Esophagus squamous epithelium (tissue), 4 donors: ENCODE data around the gene CDKN2AIP.

Source experiments
- CTCF ChIP-seq, 6 experiments: fragments of 450-650 bp in 4 of 6; fragments of 200-600 bp in 2 of 6; sonication (generic) in 2 of 6; IDR thresholded peaks; one replicate each; pipeline ENCODE4 v1.5.1; 2016 to 2019; ENCODE audit warnings: antibody characterized with exemption in 6 of 6, mild to moderate bottlenecking in 4 of 6, moderate library complexity in 4 of 6
- POLR2A ChIP-seq, 4 donors: fragments of 450-650 bp; IDR thresholded peaks; one replicate each; pipeline ENCODE4 v1.6.1; 2017; ENCODE audit warnings: antibody characterized with exemption in 4 of 4, mild to moderate bottlenecking in 4 of 4, moderate library complexity in 3 of 4

GRCh38 chr4:183396227-183396637 lies 48.2 kb upstream of the CDKN2AIP start:
- no peak for TF ChIP-seq CTCF (IDR thresholded peaks at IDR 0.05)
- no peak for TF ChIP-seq POLR2A (IDR thresholded peaks at IDR 0.05)
